Vagina (tissue), 2 donors: ENCODE data around the gene KNDC1. TPM values are rescaled to one million over a fixed set of nuclear protein-coding genes. Genes with fewer than 3 reads are reported as not detected.

Experiments used
- DNase-seq, 2 donors: peaks; one replicate each; pipeline ENCODE4 v3.0.0-alpha.2; 2017; ENCODE audit errors: extremely low spot score in 2 of 2
- H3K27ac ChIP-seq: fragments of 200-600 bp; sonication (generic); one replicate; pipeline ENCODE4 v1.5.1; 2019
- H3K27me3 ChIP-seq: fragments of 200-600 bp; sonication (generic); one replicate; pipeline ENCODE4 v1.5.1; 2019
- H3K36me3 ChIP-seq, 2 donors: fragments of 200-600 bp; sonication (generic); one replicate each; pipeline ENCODE4 v1.5.1; 2017 to 2019
- H3K4me1 ChIP-seq: fragments of 200-600 bp; sonication (generic); one replicate; pipeline ENCODE4 v1.5.1; 2019
- H3K4me3 ChIP-seq, 2 donors: fragments of 200-600 bp; sonication (generic); 1 replicate in 1 of 2; 2 replicates in 1 of 2; pipeline ENCODE4 v1.5.1; 2016 to 2019
- H3K9me3 ChIP-seq: fragments of 200-600 bp; sonication (generic); one replicate; pipeline ENCODE4 v1.5.1; 2019
- CTCF ChIP-seq, 3 experiments: fragments of 450-650 bp in 2 of 3; fragments of 200-600 bp in 1 of 3; sonication (generic) in 1 of 3; IDR thresholded peaks; one replicate each; pipeline ENCODE4 v1.5.1; 2017 to 2019; ENCODE audit warnings: antibody characterized with exemption in 3 of 3, mild to moderate bottlenecking in 2 of 3, moderate library complexity in 2 of 3
- POLR2A ChIP-seq, 2 donors: fragments of 450-650 bp; IDR thresholded peaks; one replicate each; pipeline ENCODE4 v1.6.1; 2017; ENCODE audit warnings: antibody characterized with exemption in 2 of 2, mild to moderate bottlenecking in 2 of 2, moderate library complexity in 2 of 2
- POLR2AphosphoS5 ChIP-seq, 2 donors: sonication (generic); formaldehyde crosslinking; IDR thresholded peaks; one replicate each; pipeline ENCODE4 v1.9.0; 2017; ENCODE audit warnings: antibody characterized with exemption in 2 of 2, mild to moderate bottlenecking in 2 of 2, low read depth in 1 of 2; ENCODE audit not compliant: insufficient read depth in 1 of 2
- intact Hi-C: fragments of 100-400 bp; cut with DNase I; formaldehyde crosslinking; loops from one replicate; pipeline ENCODE4 v1.15.1; 2023
- total RNA-seq: library from RNA; depleted of rRNA; stranded (reverse); fragments of >200 nt; gene quantifications from one replicate; pipeline ENCODE4 v1.2.3, GENCODE V29; 2016

Gene KNDC1
- total RNA-seq, 1 donor from 2014 or later = 3.4 TPM

GRCh38 chr10:133113847-133114246 lies 46.2 kb upstream of the KNDC1 start:
- Histone ChIP-seq H3K4me3 (no peak overlapping the region), H3K27ac (no peak overlapping the region), H3K9me3 (no peaks in the 10 kb centered on the region), H3K27me3 (no peaks in the 10 kb centered on the region), H3K4me1 (no peaks in the 10 kb centered on the region), H3K36me3 (no peaks in the 10 kb centered on the region)
- intact Hi-C loops = no loop called here
- no peak for DNase-seq
- no peak for TF ChIP-seq CTCF (IDR thresholded peaks at IDR 0.05)
- no peak for TF ChIP-seq POLR2A (IDR thresholded peaks at IDR 0.05)
- no peak for TF ChIP-seq POLR2AphosphoS5 (IDR thresholded peaks at IDR 0.05; ENCODE audit: insufficient read depth in 1 of 2, low read depth in 1 of 2)

GRCh38 chr10:133114251-133114650 lies 45.8 kb upstream of the KNDC1 start:
- Histone ChIP-seq H3K27me3 (no peaks in the 10 kb centered on the region), H3K4me3 (no peak overlapping the region), H3K9me3 (no peaks in the 10 kb centered on the region), H3K27ac (no peak overlapping the region), H3K36me3 (no peaks in the 10 kb centered on the region), H3K4me1 (no peaks in the 10 kb centered on the region)
- intact Hi-C loops = no loop called here
- no peak for TF ChIP-seq POLR2AphosphoS5 (IDR thresholded peaks at IDR 0.05; ENCODE audit: insufficient read depth in 1 of 2, low read depth in 1 of 2)
- TF ChIP-seq POLR2A (IDR thresholded peaks at IDR 0.05) = no peak
- no peak for DNase-seq

GRCh38 chr10:133114726-133115452 lies 45.1 kb upstream of the KNDC1 start:
- no peaks in the 10 kb centered on the region for H3K4me1 ChIP-seq
- no peaks in the 10 kb centered on the region for H3K36me3 ChIP-seq
- intact Hi-C loops = no loop called here
- TF ChIP-seq CTCF (IDR thresholded peaks at IDR 0.05) (no peak), POLR2A (IDR thresholded peaks at IDR 0.05) (no peak), POLR2AphosphoS5 (IDR thresholded peaks at IDR 0.05; ENCODE audit: insufficient read depth in 1 of 2, low read depth in 1 of 2) (no peak)
- H3K27me3 ChIP-seq = no peaks in the 10 kb centered on the region
- no peak for DNase-seq
- H3K27ac ChIP-seq = no peak overlapping the region
- no peak overlapping the region for H3K4me3 ChIP-seq
- no peaks in the 10 kb centered on the region for H3K9me3 ChIP-seq

- TF ChIP-seq CTCF (IDR thresholded peaks at IDR 0.05) = no peak
- no peak for TF ChIP-seq POLR2A (IDR thresholded peaks at IDR 0.05)
- TF ChIP-seq POLR2AphosphoS5 (IDR thresholded peaks at IDR 0.05; ENCODE audit: insufficient read depth in 1 of 2, low read depth in 1 of 2) = no peak
- no peaks in the 10 kb centered on the region for H3K4me1 ChIP-seq
- intact Hi-C loops = no loop called here
- H3K27me3 ChIP-seq = no peaks in the 10 kb centered on the region
- no peak overlapping the region for H3K4me3 ChIP-seq
- no peaks in the 10 kb centered on the region for H3K9me3 ChIP-seq
- no peak overlapping the region for H3K27ac ChIP-seq
- no peak for DNase-seq
- no peaks in the 10 kb centered on the region for H3K36me3 ChIP-seq
Observed at GRCh38 chr10:133115453-133115842, 44.6 kb upstream of the KNDC1 start.

GRCh38 chr10:133115976-133116375 lies 44.0 kb upstream of the KNDC1 start:
- intact Hi-C loops = no loop called here
- Histone ChIP-seq H3K27ac (no peak overlapping the region), H3K9me3 (no peaks in the 10 kb centered on the region), H3K36me3 (no peaks in the 10 kb centered on the region), H3K4me3 (no peak overlapping the region), H3K4me1 (no peaks in the 10 kb centered on the region), H3K27me3 (no peaks in the 10 kb centered on the region)
- TF ChIP-seq POLR2AphosphoS5 (IDR thresholded peaks at IDR 0.05; ENCODE audit: insufficient read depth in 1 of 2, low read depth in 1 of 2) (no peak), POLR2A (IDR thresholded peaks at IDR 0.05) (no peak), CTCF (IDR thresholded peaks at IDR 0.05) (no peak)
- DNase-seq = no peak
